K562 (cell line): ENCODE results near the gene PI16. TPM values are rescaled to one million over a fixed set of nuclear protein-coding genes. Genes with fewer than 3 reads are reported as not detected.

ENCODE experiments used
- ATAC-seq: fragments of 200-7000 bp; cut with Tn5 transposase; 3 replicates; pipeline ENCODE4 v1.9.1; 2020; ENCODE audit warnings: moderate library complexity
- BruUV-seq: library from RNA; stranded (reverse); fragments of 400-500 nt; replicated peaks from 2 replicates; lab custom pipeline; 2021; lab: Mats Ljungman, UMichigan
- CTCF ChIA-PET: fragments of 300-600 bp; formaldehyde crosslinking; extraction: SDS; loops from one replicate; lab custom pipeline; 2021; ENCODE audit warnings: low intra/inter-chr PET ratio; lab: Yijun Ruan, JAX
- POLR2A ChIA-PET: fragments of 300-600, 350-650 bp; sonication (Branson Sonifier 250); formaldehyde crosslinking; extraction: SDS; loops from one replicate; lab custom pipeline; 2021; ENCODE audit warnings: antibody characterized with exemption, inconsistent platforms; lab: Yijun Ruan, JAX
- DNase-seq, 4 experiments: peaks; one replicate each; pipeline versions ENCODE4 v3.0.0 to v3.0.0-alpha.2; 2011 to 2018; ENCODE audit warnings: low spot score in 3 of 4, mixed read lengths in 3 of 4; ENCODE audit errors: extremely low read depth in 1 of 4
- FAIRE-seq: peaks from 2 replicates; lab custom pipeline; 2011; peaks lifted over from hg19 to GRCh38; lab: Jason Lieb, UNC
- H2AFZ ChIP-seq: 2 replicates; pipeline ENCODE4 v1.6.0; 2011; ENCODE audit warnings: low read depth, low read length, control low read depth, inconsistent platforms
- H3K27ac ChIP-seq: fragments of 200-600 bp; 3 replicates; pipeline ENCODE4 v1.8.0; 2011; ENCODE audit warnings: low read depth, mild to moderate bottlenecking, control low read depth, inconsistent platforms, low read length, moderate library complexity, mixed read lengths; ENCODE audit errors: extremely low read depth
- H3K27me3 ChIP-seq, 2 experiments: fragments of 300-600 bp in 1 of 2; 2 replicates in 1 of 2; 3 replicates in 1 of 2; pipeline versions ENCODE4 v1.6.0 to v1.8.0; 2011; ENCODE audit warnings: inconsistent platforms in 2 of 2, low read length in 2 of 2, mild to moderate bottlenecking in 1 of 2, mixed read lengths in 1 of 2, moderate library complexity in 1 of 2; ENCODE audit not compliant: control insufficient read depth in 2 of 2, insufficient read depth in 2 of 2
- H3K36me3 ChIP-seq: fragments of 300-600 bp; 3 replicates; pipeline ENCODE4 v1.8.0; 2011; ENCODE audit warnings: mild to moderate bottlenecking, low read length, inconsistent platforms; ENCODE audit not compliant: control insufficient read depth, insufficient read depth
- H3K4me1 ChIP-seq, 2 experiments: fragments of 200-600 bp in 1 of 2; replicated peaks in 1 of 2; 2 replicates in 1 of 2; 3 replicates in 1 of 2; pipeline versions ENCODE4 v1.5.1 to v1.8.0; 2011; ENCODE audit warnings: inconsistent platforms in 2 of 2, low read length in 2 of 2, mild to moderate bottlenecking in 1 of 2, mixed read lengths in 1 of 2, moderate library complexity in 1 of 2; ENCODE audit not compliant: control insufficient read depth in 2 of 2, insufficient read depth in 2 of 2
- H3K4me2 ChIP-seq: 2 replicates; pipeline ENCODE4 v1.6.1; 2011; ENCODE audit warnings: low read length, control low read depth, inconsistent platforms, mixed read lengths; ENCODE audit not compliant: insufficient read depth
- H3K4me3 ChIP-seq: fragments of 200-600 bp; sonication (generic), shearing (Covaris generic); 2 replicates; pipeline ENCODE4 v1.5.1; 2016; ENCODE audit warnings: control low read depth, inconsistent platforms
- H3K79me2 ChIP-seq: fragments of 200-600 bp; 3 replicates; pipeline ENCODE4 v1.8.0; 2011; ENCODE audit warnings: low read length, inconsistent platforms; ENCODE audit not compliant: control insufficient read depth, insufficient read depth
- H3K9ac ChIP-seq, 2 experiments: 2 replicates each; pipeline versions ENCODE4 v1.6.0 to v1.6.1; 2011; ENCODE audit warnings: low read depth in 2 of 2, low read length in 2 of 2, control low read depth in 1 of 2, inconsistent platforms in 1 of 2, mild to moderate bottlenecking in 1 of 2, mixed read lengths in 1 of 2; ENCODE audit not compliant: insufficient read depth in 1 of 2
- H3K9me1 ChIP-seq: one replicate; pipeline ENCODE4 v1.6.0; 2011; ENCODE audit warnings: inconsistent platforms, mild to moderate bottlenecking, low read length, moderate library complexity; ENCODE audit not compliant: control insufficient read depth, insufficient read depth
- H3K9me3 ChIP-seq: replicated peaks from 2 replicates; pipeline ENCODE4 v1.5.1; 2011; ENCODE audit warnings: low read depth, low read length, inconsistent platforms; ENCODE audit not compliant: control insufficient read depth, insufficient read depth
- H4K20me1 ChIP-seq: replicated peaks from 2 replicates; pipeline ENCODE4 v1.6.1; 2011; ENCODE audit warnings: low read length, inconsistent platforms, mixed read lengths; ENCODE audit not compliant: control insufficient read depth, insufficient read depth
- MEIS2 ChIP-seq: fragments of 450-650 bp; IDR thresholded peaks from 2 replicates; pipeline ENCODE4 v1.6.1; 2014; ENCODE audit warnings: mild to moderate bottlenecking; ENCODE audit not compliant: partially characterized antibody
- WGBS: fragments of 100-300 bp; shearing (Covaris generic); methylation state at CpG from one replicate; pipeline ENCODE4 v1.1.6; 2016; ENCODE audit warnings: low coverage, mixed read lengths; ENCODE audit not compliant: insufficient coverage; ENCODE audit errors: missing lambda C conversion rate; 5-methylcytosine and 5-hydroxymethylcytosine counted together
- in situ Hi-C: fragments of 300-500 bp; cut with MboI; formaldehyde crosslinking; loops from 4 replicates; pipeline ENCODE4 v1.15.0; 2018; ENCODE audit warnings: inconsistent platforms, mixed read lengths
- intact Hi-C: fragments of 100-400 bp; cut with micrococcal nuclease; formaldehyde crosslinking; loops from 2 replicates; pipeline ENCODE4 v1.14.2; 2022
- polyA plus RNA-seq, 8 experiments: library from polyadenylated mRNA; depleted of rRNA in 4 of 8; stranded (reverse) in 5 of 8; unstranded in 3 of 8; fragments of >200 nt; fragmentation: Nextera tagmentation in 2 of 8; fragmentation: Illumina TruSeq in 1 of 8; extraction: Ambion mirVana in 2 of 8; extraction: Trizol in 1 of 8; gene quantifications; 2 replicates each; pipeline versions ENCODE4 v1.2.1 to v1.2.3, GENCODE V29; 2011 to 2014; ENCODE audit warnings: inconsistent platforms in 1 of 8, missing spikeins in 1 of 8
- total RNA-seq, 7 experiments: library from RNA; depleted of rRNA in 6 of 7; stranded (reverse); fragments of >200 nt in 6 of 7; fragmentation: Illumina TruSeq in 2 of 7; extraction: Trizol in 2 of 7; gene quantifications; 2 replicates each; pipeline versions ENCODE4 v1.2.1 to v1.2.3, GENCODE V29; 2011 to 2021; ENCODE audit warnings: low replicate concordance in 1 of 7
- TF ChIP-seq, protein P1 (sequence below): fragments of 250-450 bp; sonication (Bioruptor Pico); IDR thresholded peaks from 2 replicates; pipeline ENCODE4 v1.4.0; 2020; ENCODE audit warnings: mild to moderate bottlenecking, moderate library complexity

PI16 gene
- total and polyA plus RNA-seq, 9 of the 15 experiments (the other 6 are each of a cell fraction or from before 2014, with no cell fraction given) = 0.06 to 0.18 TPM; not detected in 7

GRCh38 chr6:36933102-36933501, 21.4 kb upstream of the PI16 start:
- 4% methylated on average over 2 of the region's 2 CpGs for WGBS
- DNase-seq (no peak), FAIRE-seq (no peak), ATAC-seq (no peak)
- Histone ChIP-seq H3K4me2 (no peak overlapping the region), H4K20me1 (peaks cover 8% of the 10 kb centered on the region; the same call in 1 of the 2 replicates), H3K4me3 (no peak overlapping the region), H3K27me3 (peaks cover 6 to 23% of the 10 kb centered on the region in 2 experiments), H3K9me3 (no peaks in the 10 kb centered on the region), H3K9me1 (no peaks in the 10 kb centered on the region), H3K27ac (no peak overlapping the region), H3K79me2 (no peaks in the 10 kb centered on the region), H3K4me1 (peaks cover 0 to 7% of the 10 kb centered on the region in 2 experiments; a peak in 3 of 5 replicates), H3K9ac (no peak overlapping the region), H2AFZ (no peak overlapping the region), H3K36me3 (no peaks in the 10 kb centered on the region)
- CTCF ChIA-PET = no interaction called here
- POLR2A ChIA-PET = no interaction called here
- intact Hi-C loops (no loop called here), in situ Hi-C loops (no loop called here)
- BruUV-seq = no TSS peak
- TF ChIP-seq, protein P1, sequence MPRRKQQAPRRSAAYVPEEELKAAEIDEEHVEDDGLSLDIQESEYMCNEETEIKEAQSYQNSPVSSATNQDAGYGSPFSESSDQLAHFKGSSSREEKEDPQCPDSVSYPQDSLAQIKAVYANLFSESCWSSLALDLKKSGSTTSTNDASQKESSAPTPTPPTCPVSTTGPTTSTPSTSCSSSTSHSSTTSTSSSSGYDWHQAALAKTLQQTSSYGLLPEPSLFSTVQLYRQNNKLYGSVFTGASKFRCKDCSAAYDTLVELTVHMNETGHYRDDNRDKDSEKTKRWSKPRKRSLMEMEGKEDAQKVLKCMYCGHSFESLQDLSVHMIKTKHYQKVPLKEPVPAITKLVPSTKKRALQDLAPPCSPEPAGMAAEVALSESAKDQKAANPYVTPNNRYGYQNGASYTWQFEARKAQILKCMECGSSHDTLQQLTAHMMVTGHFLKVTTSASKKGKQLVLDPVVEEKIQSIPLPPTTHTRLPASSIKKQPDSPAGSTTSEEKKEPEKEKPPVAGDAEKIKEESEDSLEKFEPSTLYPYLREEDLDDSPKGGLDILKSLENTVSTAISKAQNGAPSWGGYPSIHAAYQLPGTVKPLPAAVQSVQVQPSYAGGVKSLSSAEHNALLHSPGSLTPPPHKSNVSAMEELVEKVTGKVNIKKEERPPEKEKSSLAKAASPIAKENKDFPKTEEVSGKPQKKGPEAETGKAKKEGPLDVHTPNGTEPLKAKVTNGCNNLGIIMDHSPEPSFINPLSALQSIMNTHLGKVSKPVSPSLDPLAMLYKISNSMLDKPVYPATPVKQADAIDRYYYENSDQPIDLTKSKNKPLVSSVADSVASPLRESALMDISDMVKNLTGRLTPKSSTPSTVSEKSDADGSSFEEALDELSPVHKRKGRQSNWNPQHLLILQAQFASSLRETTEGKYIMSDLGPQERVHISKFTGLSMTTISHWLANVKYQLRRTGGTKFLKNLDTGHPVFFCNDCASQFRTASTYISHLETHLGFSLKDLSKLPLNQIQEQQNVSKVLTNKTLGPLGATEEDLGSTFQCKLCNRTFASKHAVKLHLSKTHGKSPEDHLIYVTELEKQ (CRISPR knock-in tag) = no peak
- TF ChIP-seq MEIS2 = peak; percentile 35
